H9 (cell line): ENCODE results near the gene FRMD4B. TPM values are rescaled to one million over a fixed set of nuclear protein-coding genes. Genes with fewer than 3 reads are reported as not detected.

Source experiments
- DNase-seq: peaks from one replicate; pipeline ENCODE4 v3.0.0-alpha.2; 2017
- H2AFZ ChIP-seq: one replicate; pipeline ENCODE4 v1.6.1; 2013; ENCODE audit warnings: mild to moderate bottlenecking, low read length, control low read depth, moderate library complexity
- H2AK5ac ChIP-seq: 2 replicates; pipeline ENCODE4 v1.6.1; 2013; ENCODE audit warnings: low read length, control low read depth, mixed read lengths; ENCODE audit not compliant: insufficient read length
- H2BK120ac ChIP-seq: one replicate; pipeline ENCODE4 v1.6.1; 2013; ENCODE audit warnings: low read depth, mild to moderate bottlenecking, low read length, control low read depth, inconsistent platforms; ENCODE audit not compliant: poor library complexity, severe bottlenecking
- H2BK12ac ChIP-seq: 2 replicates; pipeline ENCODE4 v1.6.1; 2013; ENCODE audit warnings: low read length, control low read depth, mixed read lengths, low read depth; ENCODE audit not compliant: insufficient read length
- H2BK15ac ChIP-seq: 2 replicates; pipeline ENCODE4 v1.6.1; 2013; ENCODE audit warnings: low read depth, low read length, control low read depth
- H2BK20ac ChIP-seq: one replicate; pipeline ENCODE4 v1.6.1; 2013; ENCODE audit warnings: low read depth, mild to moderate bottlenecking, low read length, control low read depth, inconsistent platforms; ENCODE audit not compliant: poor library complexity, severe bottlenecking
- H2BK5ac ChIP-seq: 2 replicates; pipeline ENCODE4 v1.6.1; 2013; ENCODE audit warnings: low read length, control low read depth, mixed read lengths; ENCODE audit not compliant: insufficient read length
- H3K14ac ChIP-seq: 2 replicates; pipeline ENCODE4 v1.6.1; 2013; ENCODE audit warnings: low read length, control low read depth; ENCODE audit not compliant: insufficient read depth
- H3K18ac ChIP-seq: 2 replicates; pipeline ENCODE4 v1.6.1; 2013; ENCODE audit warnings: low read depth, mild to moderate bottlenecking, mixed read lengths, low read length, control low read depth; ENCODE audit not compliant: insufficient read length
- H3K23ac ChIP-seq: 2 replicates; pipeline ENCODE4 v1.6.1; 2013; ENCODE audit warnings: low read length, control low read depth, mixed read lengths, low read depth; ENCODE audit not compliant: insufficient read length
- H3K23me2 ChIP-seq: 2 replicates; pipeline ENCODE4 v1.6.1; 2013; ENCODE audit warnings: low read depth, mild to moderate bottlenecking, mixed read lengths, low read length, control low read depth; ENCODE audit not compliant: insufficient read length, poor library complexity, severe bottlenecking
- H3K27ac ChIP-seq: 2 replicates; pipeline ENCODE4 v1.5.1; 2013; ENCODE audit warnings: low read length, control low read depth, mixed read lengths, low read depth; ENCODE audit not compliant: insufficient read length
- H3K27me3 ChIP-seq: 2 replicates; pipeline ENCODE4 v1.6.1; 2013; ENCODE audit warnings: low read length, control low read depth, inconsistent platforms; ENCODE audit not compliant: insufficient read depth
- H3K4ac ChIP-seq: 2 replicates; pipeline ENCODE4 v1.6.1; 2013; ENCODE audit warnings: low read depth, mild to moderate bottlenecking, control low read depth, inconsistent platforms, low read length, moderate library complexity
- H3K4me1 ChIP-seq: 2 replicates; pipeline ENCODE4 v1.6.1; 2013; ENCODE audit warnings: low read length, control low read depth, inconsistent platforms; ENCODE audit not compliant: insufficient read depth
- H3K4me2 ChIP-seq: 2 replicates; pipeline ENCODE4 v1.6.1; 2013; ENCODE audit warnings: low read length, control low read depth, mixed read lengths; ENCODE audit not compliant: insufficient read length, insufficient read depth
- H3K56ac ChIP-seq: 2 replicates; pipeline ENCODE4 v1.6.1; 2013; ENCODE audit warnings: low read depth, mild to moderate bottlenecking, mixed read lengths, low read length, control low read depth; ENCODE audit not compliant: insufficient read length
- H3K79me1 ChIP-seq: 2 replicates; pipeline ENCODE4 v1.6.1; 2013; ENCODE audit warnings: low read depth, mild to moderate bottlenecking, moderate library complexity, low read length, control low read depth, inconsistent platforms; ENCODE audit not compliant: insufficient read depth, poor library complexity, severe bottlenecking
- H3K79me2 ChIP-seq: 2 replicates; pipeline ENCODE4 v1.6.1; 2013; ENCODE audit warnings: low read length, control low read depth, inconsistent platforms; ENCODE audit not compliant: insufficient read depth
- H3K9ac ChIP-seq: 2 replicates; pipeline ENCODE4 v1.6.1; 2013; ENCODE audit warnings: low read length, control low read depth, mixed read lengths; ENCODE audit not compliant: insufficient read length; ENCODE audit errors: extremely low read depth
- H3K9me3 ChIP-seq: one replicate; pipeline ENCODE4 v1.6.1; 2013; ENCODE audit warnings: low read depth, low read length, inconsistent platforms; ENCODE audit not compliant: control insufficient read depth
- H3T11ph ChIP-seq: one replicate; pipeline ENCODE4 v1.6.1; 2013; ENCODE audit warnings: mild to moderate bottlenecking, low read length, control low read depth, inconsistent platforms
- H4K20me1 ChIP-seq: one replicate; pipeline ENCODE4 v1.6.1; 2013; ENCODE audit not compliant: control insufficient read depth, insufficient read length, insufficient read depth
- H4K5ac ChIP-seq: 2 replicates; pipeline ENCODE4 v1.6.1; 2013; ENCODE audit warnings: low read depth, mild to moderate bottlenecking, mixed read lengths, low read length, control low read depth; ENCODE audit not compliant: insufficient read length
- H4K8ac ChIP-seq: replicated peaks from 2 replicates; pipeline ENCODE4 v1.6.1; 2013; ENCODE audit warnings: low read length, control low read depth, mixed read lengths, low read depth; ENCODE audit not compliant: insufficient read length
- H4K91ac ChIP-seq: 2 replicates; pipeline ENCODE4 v1.6.1; 2013; ENCODE audit warnings: low read depth, mild to moderate bottlenecking, moderate library complexity, mixed read lengths, low read length, control low read depth; ENCODE audit not compliant: insufficient read length
- H3K27ac Mint-ChIP-seq, 3 experiments: 2 replicates in 2 of 3; 3 replicates in 1 of 3; pipeline ENCODE4 v1.8.0; 2020 to 2021; ENCODE audit warnings: mixed read lengths in 3 of 3, mild to moderate bottlenecking in 1 of 3, moderate library complexity in 1 of 3
- H3K27me3 Mint-ChIP-seq: 2 replicates; pipeline ENCODE4 v1.8.0; 2021; ENCODE audit warnings: low read depth, mild to moderate bottlenecking, moderate library complexity, mixed read lengths
- H3K36me3 Mint-ChIP-seq, 3 experiments: 2 replicates in 2 of 3; 3 replicates in 1 of 3; pipeline ENCODE4 v1.8.0; 2020 to 2021; ENCODE audit warnings: low read depth in 3 of 3, mixed read lengths in 3 of 3; ENCODE audit not compliant: insufficient read depth in 1 of 3
- H3K4me1 Mint-ChIP-seq, 2 experiments: 2 replicates each; pipeline ENCODE4 v1.8.0; 2020; ENCODE audit warnings: mixed read lengths in 2 of 2
- H3K4me3 Mint-ChIP-seq, 2 experiments: 2 replicates in 1 of 2; 3 replicates in 1 of 2; pipeline ENCODE4 v1.8.0; 2020 to 2021; ENCODE audit warnings: mild to moderate bottlenecking in 2 of 2, mixed read lengths in 2 of 2, moderate library complexity in 1 of 2
- H3K9me3 Mint-ChIP-seq, 2 experiments: 2 replicates in 1 of 2; 3 replicates in 1 of 2; pipeline ENCODE4 v1.8.0; 2020; ENCODE audit warnings: mild to moderate bottlenecking in 2 of 2, mixed read lengths in 2 of 2, moderate library complexity in 1 of 2
- WGBS: extraction: QIAGEN DNeasy Blood & Tissue Kit; methylation state at CpG from one replicate; pipeline ENCODE4 v1.1.7; 2013; ENCODE audit warnings: missing lambda C conversion rate, low lambda C conversion rate, mixed read lengths; ENCODE audit not compliant: insufficient read length; ENCODE audit errors: extremely low coverage; 5-methylcytosine and 5-hydroxymethylcytosine counted together
- total RNA-seq: library from RNA; stranded (reverse); gene quantifications from 2 replicates; pipeline ENCODE4 v1.2.1, GENCODE V29; 2021
- TF ChIP-seq, protein P1 (sequence below): fragments of 200-600 bp; sonication (generic); conservative IDR thresholded peaks from 3 replicates; pipeline ENCODE4 v1.8.0; 2021; ENCODE audit warnings: antibody characterized with exemption, mild to moderate bottlenecking

Gene FRMD4B
- total RNA-seq, 1 experiment from 2014 or later: 3.4 TPM

DNA sequence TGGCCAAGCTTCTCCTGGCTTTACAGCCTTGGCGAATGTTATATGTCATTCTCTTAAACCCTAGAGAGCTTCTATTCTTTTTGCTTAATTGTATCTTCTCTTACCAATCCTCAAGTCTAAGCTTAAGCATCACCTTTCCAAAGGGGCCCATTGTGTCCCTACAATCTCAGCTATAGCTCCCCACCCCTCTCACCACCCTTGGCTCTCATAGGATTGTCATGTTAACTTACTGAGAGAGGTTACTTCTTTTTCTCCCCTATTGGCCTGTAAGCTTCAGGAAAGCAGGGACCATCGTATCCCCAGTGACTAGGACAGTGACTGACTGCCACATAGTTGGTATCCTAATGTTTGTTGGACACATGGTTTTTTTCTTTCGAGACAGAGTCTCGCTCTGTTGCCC lies 220.1 kb downstream of the FRMD4B start:
- Mint-ChIP-seq H3K9me3 (no peaks in the 10 kb centered on the region), H3K4me1 (peaks cover 24 to 30% of the 10 kb centered on the region in 2 experiments)
- TF ChIP-seq, protein P1, sequence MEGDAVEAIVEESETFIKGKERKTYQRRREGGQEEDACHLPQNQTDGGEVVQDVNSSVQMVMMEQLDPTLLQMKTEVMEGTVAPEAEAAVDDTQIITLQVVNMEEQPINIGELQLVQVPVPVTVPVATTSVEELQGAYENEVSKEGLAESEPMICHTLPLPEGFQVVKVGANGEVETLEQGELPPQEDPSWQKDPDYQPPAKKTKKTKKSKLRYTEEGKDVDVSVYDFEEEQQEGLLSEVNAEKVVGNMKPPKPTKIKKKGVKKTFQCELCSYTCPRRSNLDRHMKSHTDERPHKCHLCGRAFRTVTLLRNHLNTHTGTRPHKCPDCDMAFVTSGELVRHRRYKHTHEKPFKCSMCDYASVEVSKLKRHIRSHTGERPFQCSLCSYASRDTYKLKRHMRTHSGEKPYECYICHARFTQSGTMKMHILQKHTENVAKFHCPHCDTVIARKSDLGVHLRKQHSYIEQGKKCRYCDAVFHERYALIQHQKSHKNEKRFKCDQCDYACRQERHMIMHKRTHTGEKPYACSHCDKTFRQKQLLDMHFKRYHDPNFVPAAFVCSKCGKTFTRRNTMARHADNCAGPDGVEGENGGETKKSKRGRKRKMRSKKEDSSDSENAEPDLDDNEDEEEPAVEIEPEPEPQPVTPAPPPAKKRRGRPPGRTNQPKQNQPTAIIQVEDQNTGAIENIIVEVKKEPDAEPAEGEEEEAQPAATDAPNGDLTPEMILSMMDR: no peak

More for the DNA sequence above, 220.1 kb downstream of the FRMD4B start:
- Mint-ChIP-seq H3K27me3 (no peaks in the 10 kb centered on the region), H3K4me3 (no peak overlapping the region), H3K36me3 (no peaks in the 10 kb centered on the region), H3K27ac (peak overlapping the region in 1 of 3 experiments; percentile 79; a peak in 2 of 7 replicates)
- DNase-seq: no peak
- no peak overlapping the region for H3T11ph ChIP-seq
- H3K4me2 ChIP-seq: no peak overlapping the region
- no peak overlapping the region for H2BK20ac ChIP-seq
- no peak overlapping the region for H2AK5ac ChIP-seq
- H3K79me2 ChIP-seq: no peaks in the 10 kb centered on the region
- no peak overlapping the region for H3K18ac ChIP-seq
- H2BK5ac ChIP-seq: no peak overlapping the region
- no peak overlapping the region for H3K27ac ChIP-seq
- no peak overlapping the region for H3K56ac ChIP-seq
- H3K9me3 ChIP-seq: no peaks in the 10 kb centered on the region
- no peak overlapping the region for H2BK15ac ChIP-seq
- H3K79me1 ChIP-seq: no peaks in the 10 kb centered on the region
- H2AFZ ChIP-seq: no peak overlapping the region
- H3K23me2 ChIP-seq: no peaks in the 10 kb centered on the region
- no peak overlapping the region for H3K14ac ChIP-seq
- no peak overlapping the region for H4K91ac ChIP-seq
- H3K27me3 ChIP-seq: no peaks in the 10 kb centered on the region
- no CpG with 5 or more reads among the region's 4 CpGs for WGBS
- H4K20me1 ChIP-seq: no peaks in the 10 kb centered on the region
- no peak overlapping the region for H3K23ac ChIP-seq
- H3K4ac ChIP-seq: no peak overlapping the region
- no peak overlapping the region for H4K5ac ChIP-seq
- H3K9ac ChIP-seq: no peak overlapping the region
- no peak overlapping the region for H2BK120ac ChIP-seq
- no peak overlapping the region for H4K8ac ChIP-seq
- H3K4me1 ChIP-seq: no peaks in the 10 kb centered on the region
- no peak overlapping the region for H2BK12ac ChIP-seq
